Measurements from ENCODE around the gene TTC23. TPM values are rescaled to one million over a fixed set of nuclear protein-coding genes. Genes with fewer than 3 reads are reported as not detected.

The TTC23 gene
- polyA plus RNA-seq, 1 donor (not counting 4 experiments of a cell fraction or from before 2014, with no cell fraction given), result 6.7 TPM

GRCh38 chr15:99176757-99177156 lies 72.6 kb downstream of the TTC23 start:
- Histone ChIP-seq H2AFZ (ENCODE audit: control insufficient read depth, low read length) (no peak overlapping the region), H3K9me1 (ENCODE audit: control insufficient read depth, extremely low read depth, insufficient read depth, low read length) (no peaks in the 10 kb centered on the region), H4K20me1 (ENCODE audit: control insufficient read depth, extremely low read depth, insufficient read depth, low read length) (no peaks in the 10 kb centered on the region), H3K4me2 (ENCODE audit: control insufficient read depth, extremely low read depth, insufficient read depth, low read depth, low read length) (no peak overlapping the region), H3K27me3 (ENCODE audit: control insufficient read depth, extremely low read depth, insufficient read depth, low read length) (no peaks in the 10 kb centered on the region), H3K36me3 (ENCODE audit: control insufficient read depth in 2 of 2, extremely low read depth in 1 of 2, insufficient read depth in 2 of 2, low read length in 2 of 2) (peaks cover 5% of the 10 kb centered on the region in 2 experiments), H3K9me3 (ENCODE audit: control insufficient read depth, low read depth, low read length) (no peaks in the 10 kb centered on the region), H3K79me2 (ENCODE audit: control insufficient read depth, insufficient read depth, low read length) (no peaks in the 10 kb centered on the region), H3K9ac (ENCODE audit: control insufficient read depth, extremely low read depth, insufficient read depth, low read length) (no peak overlapping the region), H3K4me1 (ENCODE audit: control insufficient read depth, extremely low read depth, insufficient read depth, low read length) (no peaks in the 10 kb centered on the region), H3K4me3 (ENCODE audit: control insufficient read depth in 2 of 3, extremely low read depth in 1 of 3, insufficient read depth in 2 of 3, low read depth in 1 of 3, low read length in 3 of 3) (no peak overlapping the region), H3K27ac (ENCODE audit: control insufficient read depth, insufficient read depth, low read length) (no peak overlapping the region)
- TF ChIP-seq EZH2 (IDR thresholded peaks at IDR 0.05; ENCODE audit: low read length) (no peak), CTCF (optimal IDR thresholded peaks at IDR 0.05 in 1 of 3, IDR thresholded peaks at IDR 0.05 in 1 of 3, conservative IDR thresholded peaks at IDR 0.05 in 1 of 3; ENCODE audit: extremely low read depth in 1 of 3, insufficient read depth in 2 of 3, low read length in 3 of 3) (no peak)
- FAIRE-seq, result no peak
- dilution Hi-C loops (cut with MboI; ENCODE audit: extremely low pct_ligation_motif_present, low sequenced_read_pairs), result no loop called here
- no peak for DNase-seq (ENCODE audit: low read depth, low spot score)

GRCh38 chr15:99174567-99175395 lies 74.6 kb downstream of the TTC23 start:
- H3K4me3 ChIP-seq (ENCODE audit: control insufficient read depth in 2 of 3, extremely low read depth in 1 of 3, insufficient read depth in 2 of 3, low read depth in 1 of 3, low read length in 3 of 3), result no peak overlapping the region
- FAIRE-seq, result no peak
- TF ChIP-seq CTCF (optimal IDR thresholded peaks at IDR 0.05 in 1 of 3, IDR thresholded peaks at IDR 0.05 in 1 of 3, conservative IDR thresholded peaks at IDR 0.05 in 1 of 3; ENCODE audit: extremely low read depth in 1 of 3, insufficient read depth in 2 of 3, low read length in 3 of 3), result no peak
- TF ChIP-seq EZH2 (IDR thresholded peaks at IDR 0.05; ENCODE audit: low read length), result no peak
- no peak overlapping the region for H3K27ac ChIP-seq (ENCODE audit: control insufficient read depth, insufficient read depth, low read length)
- dilution Hi-C loops (cut with MboI; ENCODE audit: extremely low pct_ligation_motif_present, low sequenced_read_pairs), result no loop called here
- H3K4me1 ChIP-seq (ENCODE audit: control insufficient read depth, extremely low read depth, insufficient read depth, low read length), result no peaks in the 10 kb centered on the region
- peaks cover 5 to 11% of the 10 kb centered on the region in 2 experiments for H3K36me3 ChIP-seq (ENCODE audit: control insufficient read depth in 2 of 2, extremely low read depth in 1 of 2, insufficient read depth in 2 of 2, low read length in 2 of 2)
- no peak for DNase-seq (ENCODE audit: low read depth, low spot score)
- no peaks in the 10 kb centered on the region for H3K9me1 ChIP-seq (ENCODE audit: control insufficient read depth, extremely low read depth, insufficient read depth, low read length)
- no peaks in the 10 kb centered on the region for H4K20me1 ChIP-seq (ENCODE audit: control insufficient read depth, extremely low read depth, insufficient read depth, low read length)
- no peaks in the 10 kb centered on the region for H3K27me3 ChIP-seq (ENCODE audit: control insufficient read depth, extremely low read depth, insufficient read depth, low read length)
- no peak overlapping the region for H3K9ac ChIP-seq (ENCODE audit: control insufficient read depth, extremely low read depth, insufficient read depth, low read length)
- H3K9me3 ChIP-seq (ENCODE audit: control insufficient read depth, low read depth, low read length), result no peaks in the 10 kb centered on the region
- no peak overlapping the region for H2AFZ ChIP-seq (ENCODE audit: control insufficient read depth, low read length)
- no peaks in the 10 kb centered on the region for H3K79me2 ChIP-seq (ENCODE audit: control insufficient read depth, insufficient read depth, low read length)
- no peak overlapping the region for H3K4me2 ChIP-seq (ENCODE audit: control insufficient read depth, extremely low read depth, insufficient read depth, low read depth, low read length)
